ENCODE measurements around the gene GPATCH8. TPM values are rescaled to one million over a fixed set of nuclear protein-coding genes. Genes with fewer than 3 reads are reported as not detected.

Gene GPATCH8
- total and polyA plus RNA-seq, 5 donors, result 21.3 to 35.9 (median 33.2) TPM

GRCh38 chr17:44414394-44415155 lies 88.6 kb downstream of the GPATCH8 start:
- WGBS, result 100% methylated on average over 1 of the region's 1 CpG
- Histone ChIP-seq H3K4me3 (ENCODE audit: low read length) (no peak overlapping the region), H3K9me3 (ENCODE audit: control insufficient read depth, low read length) (no peaks in the 10 kb centered on the region), H3K4me1 (ENCODE audit: control insufficient read depth, insufficient read depth, low read length) (no peaks in the 10 kb centered on the region), H3K27me3 (ENCODE audit: control insufficient read depth, insufficient read depth) (no peaks in the 10 kb centered on the region), H3K27ac (ENCODE audit: low read length) (no peak overlapping the region)
- ATAC-seq (no peak), DNase-seq (no peak)
- intact Hi-C loops (cut with DNase I), result loop anchor here in 1 of 4 donors (10.0 kb wide), 1 partner anchor 90 kb away; the partner anchor contains the start of gene GPATCH8

- WGBS, result 88% methylated on average over 7 of the region's 7 CpGs
- intact Hi-C loops (cut with DNase I), result loop anchor here in 2 of 4 donors (10.0 kb wide), 1 partner anchor 95 kb away; the partner anchor contains the start of gene GPATCH8 (in 2 of the 2)
- H3K27me3 ChIP-seq (ENCODE audit: control insufficient read depth, insufficient read depth), result no peaks in the 10 kb centered on the region
- no peaks in the 10 kb centered on the region for H3K9me3 ChIP-seq (ENCODE audit: control insufficient read depth, low read length)
- DNase-seq, result no peak
- no peak overlapping the region for H3K27ac ChIP-seq (ENCODE audit: low read length)
- H3K4me1 ChIP-seq (ENCODE audit: control insufficient read depth, insufficient read depth, low read length), result no peaks in the 10 kb centered on the region
- H3K4me3 ChIP-seq (ENCODE audit: low read length), result no peak overlapping the region
- no peak for ATAC-seq
Measured at GRCh38 chr17:44409309-44410028, 93.7 kb downstream of the GPATCH8 start.

DNA sequence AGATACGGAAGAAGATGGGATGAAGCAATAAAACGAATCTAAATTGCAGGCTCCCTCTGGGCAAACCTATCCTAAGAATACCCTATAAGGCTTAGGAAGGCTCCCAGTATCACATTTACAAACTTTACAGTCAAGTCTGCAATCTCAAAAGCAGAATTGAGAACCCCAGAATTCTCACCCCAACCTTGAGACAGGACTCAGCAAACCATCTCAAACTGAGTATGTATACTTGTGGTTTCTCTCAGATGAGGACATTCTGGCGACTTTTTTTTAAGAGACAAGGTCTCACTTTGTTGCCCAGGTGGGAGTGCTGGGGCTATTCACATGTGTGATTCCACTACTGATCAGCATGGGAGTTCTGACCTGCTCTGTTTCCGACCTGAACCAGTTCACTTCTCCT lies 94.4 kb downstream of the GPATCH8 start:
- 97% methylated on average over 4 of the region's 4 CpGs for WGBS
- Histone ChIP-seq H3K27me3 (ENCODE audit: control insufficient read depth, insufficient read depth) (no peaks in the 10 kb centered on the region), H3K4me3 (ENCODE audit: low read length) (no peak overlapping the region), H3K4me1 (ENCODE audit: control insufficient read depth, insufficient read depth, low read length) (no peaks in the 10 kb centered on the region), H3K9me3 (ENCODE audit: control insufficient read depth, low read length) (no peaks in the 10 kb centered on the region), H3K27ac (ENCODE audit: low read length) (no peak overlapping the region)
- no peak for DNase-seq
- no peak for ATAC-seq
- intact Hi-C loops (cut with DNase I), result loop anchor here in 1 of 4 donors (10.0 kb wide), 1 partner anchor 96 kb away; the partner anchor contains the start of gene GPATCH8

DNA sequence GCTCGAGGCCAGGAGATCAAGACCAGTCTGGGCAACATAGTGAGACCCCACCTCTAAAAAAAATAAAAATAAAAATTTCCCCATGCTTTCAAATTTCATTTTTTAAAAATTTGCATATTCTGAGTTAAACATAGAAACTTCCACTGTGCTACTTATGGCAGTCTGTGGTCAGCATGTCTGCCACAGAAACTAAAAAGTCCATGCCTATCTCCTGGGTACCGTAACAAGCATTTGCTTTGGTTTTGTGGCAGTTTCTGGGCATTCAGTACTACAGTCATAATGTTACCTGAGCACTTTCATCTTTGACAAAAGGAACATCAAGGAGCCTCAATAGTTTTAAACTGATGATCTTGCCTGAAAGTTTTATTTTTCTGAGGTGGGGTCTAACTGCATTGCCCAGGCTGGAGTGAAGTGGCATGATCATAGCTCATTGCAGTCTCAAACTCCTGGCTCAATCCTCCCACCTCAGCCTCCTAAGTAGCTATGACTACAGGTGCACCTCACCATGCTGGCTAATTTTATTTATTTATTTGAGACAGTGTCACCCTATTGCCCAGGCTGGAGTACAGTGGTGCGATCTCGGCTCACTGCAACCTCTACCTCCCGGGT lies 100.5 kb downstream of the GPATCH8 start:
- Histone ChIP-seq H3K27ac (ENCODE audit: low read length) (no peak overlapping the region), H3K27me3 (ENCODE audit: control insufficient read depth, insufficient read depth) (no peaks in the 10 kb centered on the region), H3K4me1 (ENCODE audit: control insufficient read depth, insufficient read depth, low read length) (no peaks in the 10 kb centered on the region), H3K9me3 (ENCODE audit: control insufficient read depth, low read length) (no peaks in the 10 kb centered on the region), H3K4me3 (ENCODE audit: low read length) (no peak overlapping the region)
- intact Hi-C loops (cut with DNase I), result loop anchor here in 1 of 4 donors (10.0 kb wide), 1 partner anchor 102 kb away; the partner anchor contains the start of gene GPATCH8
- DNase-seq (no peak), ATAC-seq (no peak)
- WGBS, result 93% methylated on average over 5 of the region's 5 CpGs

GRCh38 chr17:44400226-44400847 lies 102.9 kb downstream of the GPATCH8 start:
- no peak for DNase-seq
- H3K4me1 ChIP-seq (ENCODE audit: control insufficient read depth, insufficient read depth, low read length), result no peaks in the 10 kb centered on the region
- 84% methylated on average over 3 of the region's 3 CpGs for WGBS
- intact Hi-C loops (cut with DNase I), result loop anchor here in 1 of 4 donors (10.0 kb wide), 1 partner anchor 104 kb away; the partner anchor contains the start of gene GPATCH8
- ATAC-seq, result no peak
- no peak overlapping the region for H3K4me3 ChIP-seq (ENCODE audit: low read length)
- H3K9me3 ChIP-seq (ENCODE audit: control insufficient read depth, low read length), result no peaks in the 10 kb centered on the region
- H3K27me3 ChIP-seq (ENCODE audit: control insufficient read depth, insufficient read depth), result no peaks in the 10 kb centered on the region
- no peak overlapping the region for H3K27ac ChIP-seq (ENCODE audit: low read length)

- peak; percentile 16 to 45 for ATAC-seq
- 95% methylated on average over 41 of the region's 41 CpGs for WGBS
- Histone ChIP-seq H3K9me3 (ENCODE audit: control insufficient read depth, low read length) (no peaks in the 10 kb centered on the region), H3K27me3 (ENCODE audit: control insufficient read depth, insufficient read depth) (no peaks in the 10 kb centered on the region), H3K4me1 (ENCODE audit: control insufficient read depth, insufficient read depth, low read length) (no peaks in the 10 kb centered on the region), H3K4me3 (ENCODE audit: low read length) (no peak overlapping the region), H3K27ac (ENCODE audit: low read length) (no peak overlapping the region)
- DNase-seq, result no peak
- intact Hi-C loops (cut with DNase I), result loop anchor here in 1 of 4 donors (10.0 kb wide), 1 partner anchor 116 kb away; no protein-coding TSS in a partner anchor
Measured at GRCh38 chr17:44398692-44399691, 104.2 kb downstream of the GPATCH8 start.

GRCh38 chr17:44397479-44398440 lies 105.4 kb downstream of the GPATCH8 start:
- Histone ChIP-seq H3K27ac (ENCODE audit: low read length) (no peak overlapping the region), H3K27me3 (ENCODE audit: control insufficient read depth, insufficient read depth) (no peaks in the 10 kb centered on the region), H3K4me3 (ENCODE audit: low read length) (no peak overlapping the region), H3K4me1 (ENCODE audit: control insufficient read depth, insufficient read depth, low read length) (no peaks in the 10 kb centered on the region), H3K9me3 (ENCODE audit: control insufficient read depth, low read length) (no peaks in the 10 kb centered on the region)
- DNase-seq (no peak), ATAC-seq (peak in 1 of 2 donors; percentile 7)
- WGBS, result 94% methylated on average over 8 of the region's 8 CpGs
- intact Hi-C loops (cut with DNase I), result loop anchor here in 1 of 4 donors (10.0 kb wide), 1 partner anchor 117 kb away; no protein-coding TSS in a partner anchor

DNA sequence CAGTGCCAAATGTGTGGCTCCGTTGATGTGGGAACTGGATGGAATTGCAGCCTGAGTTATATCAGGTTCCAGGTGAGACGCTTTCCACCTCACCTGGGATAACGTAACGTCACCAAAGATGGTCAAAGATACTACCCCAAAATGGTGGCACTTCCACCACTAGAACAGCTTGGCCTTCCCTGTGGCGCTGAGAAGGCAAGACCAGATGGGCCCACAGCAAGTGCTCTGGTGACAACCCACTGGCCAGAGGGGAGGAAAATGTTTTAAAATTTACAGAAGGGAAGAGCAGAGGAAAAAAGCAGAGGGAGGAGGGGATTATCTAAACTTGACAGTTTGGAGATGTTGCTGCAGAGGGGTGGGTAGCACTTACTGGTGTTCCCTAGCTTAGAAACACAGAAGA lies 106.3 kb downstream of the GPATCH8 start:
- H3K9me3 ChIP-seq (ENCODE audit: control insufficient read depth, low read length), result no peaks in the 10 kb centered on the region
- intact Hi-C loops (cut with DNase I), result loop anchor here in 1 of 4 donors (10.0 kb wide), 1 partner anchor 118 kb away; no protein-coding TSS in a partner anchor
- H3K4me3 ChIP-seq (ENCODE audit: low read length), result no peak overlapping the region
- H3K27ac ChIP-seq (ENCODE audit: low read length), result no peak overlapping the region
- H3K4me1 ChIP-seq (ENCODE audit: control insufficient read depth, insufficient read depth, low read length), result no peaks in the 10 kb centered on the region
- 95% methylated on average over 5 of the region's 5 CpGs for WGBS
- ATAC-seq, result no peak
- H3K27me3 ChIP-seq (ENCODE audit: control insufficient read depth, insufficient read depth), result no peaks in the 10 kb centered on the region
- DNase-seq, result no peak

DNA sequence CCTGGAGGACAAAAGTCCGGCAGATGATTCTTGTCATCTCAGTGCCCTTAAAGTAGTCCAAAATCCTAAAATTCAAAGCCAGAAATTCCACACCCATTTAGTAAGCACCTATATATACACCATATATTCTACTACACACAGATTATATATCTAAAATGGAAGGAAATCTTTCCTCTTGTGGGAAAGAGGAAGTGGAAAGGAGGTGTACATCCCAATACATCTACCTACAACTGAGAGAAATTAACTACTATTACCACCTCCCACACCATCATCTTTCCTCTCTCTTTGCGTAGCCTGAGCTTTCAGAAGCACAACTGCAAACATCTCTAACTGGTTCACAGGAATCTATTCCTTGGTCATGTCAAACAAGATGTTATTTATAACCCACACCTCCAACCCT lies 108.4 kb downstream of the GPATCH8 start:
- intact Hi-C loops (cut with DNase I), result loop anchor here in 1 of 4 donors (10.0 kb wide), 1 partner anchor 120 kb away; no protein-coding TSS in a partner anchor
- no peak for ATAC-seq

More for the DNA sequence above, 108.4 kb downstream of the GPATCH8 start:
- WGBS, result 96% methylated on average over 2 of the region's 2 CpGs
- Histone ChIP-seq H3K4me1 (ENCODE audit: control insufficient read depth, insufficient read depth, low read length) (no peaks in the 10 kb centered on the region), H3K27ac (ENCODE audit: low read length) (no peak overlapping the region), H3K27me3 (ENCODE audit: control insufficient read depth, insufficient read depth) (no peaks in the 10 kb centered on the region), H3K4me3 (ENCODE audit: low read length) (no peak overlapping the region), H3K9me3 (ENCODE audit: control insufficient read depth, low read length) (no peaks in the 10 kb centered on the region)
- no peak for DNase-seq
